HG02938 (cell line): Measurements from ENCODE around the gene GPHA2.
A peak's percentile ranks its signal among the peaks of the same experiment; 100 is the strongest.

Source experiments
- ATAC-seq: cut with Tn5 transposase; IDR thresholded peaks from one replicate; pipeline ENCODE4 v1.9.1; 2021; ENCODE audit warnings: mild to moderate bottlenecking, moderate library complexity; ENCODE audit not compliant: unreplicated experiment

Gene GPHA2

GRCh38 chr11:64931290-64931689, 4.4 kb downstream of the GPHA2 start:
- ATAC-seq = no peak

- no peak for ATAC-seq
Observed at GRCh38 chr11:64930340-64930739, 5.4 kb downstream of the GPHA2 start.

DNA sequence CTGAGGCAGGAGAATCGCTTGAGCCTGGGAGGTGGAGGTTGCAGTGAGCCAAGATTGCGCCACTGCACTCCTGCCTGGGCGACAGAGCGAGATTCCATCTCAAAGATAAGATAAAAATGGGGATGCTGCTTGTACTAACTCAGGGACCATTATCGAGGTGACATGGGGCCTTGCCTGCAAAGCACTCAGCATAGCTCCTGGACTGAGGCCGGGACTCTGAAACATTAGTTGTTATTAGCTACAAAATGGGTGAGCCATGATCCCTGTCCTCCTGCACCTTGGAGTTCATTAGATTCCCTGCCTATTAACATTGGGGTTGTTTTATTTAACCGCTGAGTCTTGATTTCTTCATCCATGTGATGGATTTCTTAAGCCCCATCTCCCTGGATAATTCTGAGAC, 6.1 kb downstream of the GPHA2 start:
- no peak for ATAC-seq

- no peak for ATAC-seq
Observed at GRCh38 chr11:64928957-64929356, 6.7 kb downstream of the GPHA2 start.

DNA sequence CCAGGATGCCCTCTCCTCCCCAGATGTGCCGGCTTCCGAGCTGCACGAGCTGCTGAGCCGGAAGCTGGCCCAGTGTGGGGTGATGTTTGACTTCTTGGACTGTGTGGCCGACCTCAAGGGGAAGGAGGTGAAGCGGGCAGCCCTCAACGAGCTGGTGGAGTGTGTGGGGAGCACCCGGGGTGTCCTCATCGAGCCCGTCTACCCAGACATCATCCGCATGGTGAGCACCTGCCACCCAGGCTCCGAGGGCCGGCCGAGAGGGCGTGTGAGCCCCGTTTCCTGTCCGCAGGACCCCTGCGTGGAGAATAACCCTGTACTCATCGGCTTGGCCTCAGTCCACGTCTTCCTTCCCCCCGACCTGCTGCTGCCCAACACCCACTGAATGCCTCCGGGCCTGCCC, 9.0 kb downstream of the GPHA2 start:
- ATAC-seq = no peak

DNA sequence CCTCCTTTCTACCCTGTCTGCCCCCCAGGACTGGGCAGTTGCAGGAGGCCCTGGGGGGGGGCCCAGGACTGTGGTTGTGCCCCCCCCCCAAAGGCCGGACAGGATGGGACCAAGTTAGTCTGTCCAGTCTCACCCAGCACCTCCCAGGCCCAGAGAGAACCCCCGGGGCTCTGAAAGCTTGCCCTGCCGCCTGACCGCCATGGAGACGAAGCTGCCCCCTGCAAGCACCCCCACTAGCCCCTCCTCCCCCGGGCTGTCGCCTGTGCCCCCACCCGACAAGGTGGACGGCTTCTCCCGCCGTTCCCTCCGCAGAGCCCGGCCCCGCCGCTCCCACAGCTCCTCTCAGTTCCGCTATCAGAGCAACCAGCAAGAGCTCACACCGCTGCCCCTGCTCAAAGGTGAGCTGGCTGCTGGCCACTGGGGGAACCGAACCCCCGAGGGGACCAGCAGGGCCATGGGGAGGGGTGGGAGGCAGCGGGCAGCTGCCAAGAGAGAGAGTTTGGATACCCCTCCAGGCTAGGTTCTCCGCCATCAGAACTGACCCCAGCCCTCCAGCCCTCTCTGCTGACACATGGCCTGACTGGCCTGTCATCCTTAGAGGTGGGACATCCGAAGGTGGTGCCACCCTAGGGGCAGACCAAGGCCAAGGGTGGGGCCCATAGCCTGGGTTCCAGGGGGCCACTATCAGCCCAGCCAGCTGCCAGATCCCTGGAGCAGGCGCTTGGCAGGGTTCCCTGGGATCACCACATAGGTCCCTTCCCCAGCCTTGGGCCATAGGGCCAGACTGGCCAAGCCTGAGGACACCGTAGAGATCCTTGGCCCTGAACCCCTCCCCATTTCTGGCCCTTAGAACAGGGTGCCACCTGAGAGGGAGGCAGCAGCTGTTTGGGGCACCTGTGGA, 9.9 kb downstream of the GPHA2 start:
- no peak for ATAC-seq

GRCh38 chr11:64924910-64925284, 10.8 kb downstream of the GPHA2 start:
- ATAC-seq = no peak

DNA sequence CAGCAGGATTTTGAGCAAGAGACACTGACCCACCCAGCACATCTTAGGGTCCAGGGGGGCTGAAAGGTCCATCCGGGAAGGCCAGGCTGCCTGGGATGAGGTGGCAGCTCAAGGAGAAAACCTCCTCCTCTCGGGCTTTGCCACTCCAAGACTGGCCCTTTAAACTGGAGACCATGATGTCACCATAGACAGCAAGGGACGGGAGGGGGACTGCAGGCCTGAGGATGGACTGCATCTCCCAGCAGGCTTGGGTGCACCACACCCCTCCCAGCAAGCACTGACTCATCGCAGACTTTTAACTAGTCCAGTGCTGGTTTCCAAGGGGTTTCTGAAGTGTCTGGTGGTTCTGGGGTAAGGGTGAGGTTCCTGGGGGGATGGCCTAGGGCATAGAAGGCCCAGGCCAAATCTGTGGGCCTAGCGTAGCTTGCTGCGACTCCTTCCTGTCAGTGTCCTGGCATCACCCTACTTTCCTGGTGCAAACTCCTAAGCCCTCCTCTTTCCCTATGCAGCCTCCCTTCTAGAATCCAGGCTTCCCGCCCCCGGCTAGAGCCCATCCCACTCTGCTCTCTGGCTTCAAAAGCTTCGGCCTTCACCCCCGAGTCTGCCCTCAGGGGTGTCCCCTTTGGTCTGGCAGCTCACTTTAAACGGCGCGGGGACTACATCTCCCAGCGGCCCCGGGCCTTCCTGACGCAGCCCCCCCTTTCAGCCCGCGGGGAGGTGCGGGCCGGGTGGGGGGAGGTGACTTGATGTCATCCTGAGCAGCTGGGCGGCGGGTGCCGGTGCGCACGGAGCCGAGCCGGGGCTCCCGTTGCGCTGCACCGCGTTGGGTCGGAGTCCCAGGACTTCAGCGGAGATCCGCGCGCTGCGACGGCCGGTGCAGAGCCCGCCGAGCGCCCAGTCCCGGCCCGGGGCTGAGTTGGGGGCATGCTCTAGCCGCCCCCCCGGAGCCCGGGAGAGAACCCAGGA, 11.5 kb downstream of the GPHA2 start, which contains the start of gene PPP2R5B:
TSS of gene PPP2R5B (plus strand) at position 746 of the 966 bp plus-strand sequence. CDS start 1,046 bp downstream, outside the sequence.
- ATAC-seq = peak; percentile 88

- ATAC-seq = no peak
Observed at GRCh38 chr11:64923151-64923661, 12.5 kb downstream of the GPHA2 start.

GRCh38 chr11:64921384-64921783, 14.3 kb downstream of the GPHA2 start:
- no peak for ATAC-seq

DNA sequence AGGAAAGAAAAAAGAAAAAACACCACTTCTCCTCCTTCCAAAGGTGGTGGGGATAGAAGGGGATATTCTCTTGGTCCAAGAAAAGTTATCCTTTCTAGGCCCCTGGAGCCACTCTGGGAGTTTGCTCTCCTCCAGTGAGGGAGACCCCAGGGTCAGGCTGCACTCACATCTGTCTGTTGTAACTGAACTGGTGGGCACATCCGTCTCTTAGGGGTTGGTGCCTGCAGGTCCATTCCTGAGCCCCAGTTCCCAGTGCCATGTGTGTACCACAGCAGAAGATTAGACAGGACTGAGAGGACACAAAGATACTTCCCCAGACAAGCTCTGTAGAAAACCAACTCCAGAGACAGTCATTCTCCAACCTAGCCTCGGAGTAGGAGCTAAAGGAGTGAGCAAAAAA, 15.6 kb downstream of the GPHA2 start:
- no peak for ATAC-seq

DNA sequence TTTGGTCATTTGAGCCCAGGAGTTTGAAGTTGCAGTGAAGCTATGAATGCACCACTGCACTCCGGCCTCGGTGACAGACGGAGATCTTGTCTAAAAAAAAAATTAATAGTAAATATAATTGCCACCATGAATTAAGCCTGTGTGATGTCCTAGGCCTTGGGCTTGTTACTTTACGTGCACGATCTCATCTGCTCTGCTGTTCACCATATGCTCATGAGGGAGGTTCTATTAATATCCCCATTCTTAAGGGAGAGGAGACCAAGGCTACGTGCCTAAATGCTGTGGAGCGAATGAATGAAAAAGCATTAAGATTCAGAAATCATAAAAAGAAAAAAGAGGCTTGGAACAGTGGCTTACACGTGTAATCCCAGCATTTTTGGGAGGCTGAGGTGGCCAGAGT, 16.1 kb downstream of the GPHA2 start:
- ATAC-seq = no peak

DNA sequence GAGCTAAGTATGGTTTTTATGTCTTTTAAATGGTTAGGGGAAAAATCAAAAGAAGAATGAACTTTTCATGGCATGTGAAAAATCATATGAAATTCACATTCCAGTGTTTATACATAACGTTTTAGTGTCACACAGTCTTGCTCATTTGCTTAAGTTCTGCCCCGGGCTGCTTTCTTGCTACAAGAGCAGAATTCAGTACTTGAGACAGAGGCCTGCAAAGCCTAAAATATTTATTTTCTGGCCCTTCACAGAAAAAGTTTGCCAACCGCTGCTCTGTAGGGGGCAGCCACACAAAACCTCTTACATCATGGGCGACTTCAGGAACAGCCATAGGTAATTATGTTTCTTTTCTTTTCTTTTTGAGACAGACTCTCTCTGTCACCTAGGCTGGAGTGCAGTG, 17.7 kb downstream of the GPHA2 start:
- ATAC-seq = no peak

DNA sequence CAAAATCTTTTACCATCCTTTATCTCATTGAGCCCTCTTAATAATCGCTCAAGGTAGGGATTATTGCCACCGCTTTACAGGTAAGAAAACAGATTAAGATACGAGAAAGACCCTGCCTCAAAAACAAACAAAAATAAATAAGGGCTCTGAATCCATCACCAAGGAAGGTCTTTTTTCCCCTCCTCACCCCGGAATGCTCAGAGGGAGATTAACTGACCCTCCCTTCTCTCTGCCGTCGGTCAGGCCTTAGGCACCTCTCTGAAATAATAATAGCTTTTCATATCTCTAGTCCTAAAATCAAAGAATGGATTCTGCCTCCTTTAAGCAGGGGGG, 18.1 kb downstream of the GPHA2 start:
- ATAC-seq = no peak

- ATAC-seq = peak; percentile 94
Observed at GRCh38 chr11:64916775-64917662, 18.7 kb downstream of the GPHA2 start, which contains the start of gene ATG2A. ATG2A (minus strand) TSS chr11:64917209; CDS start chr11:64917135, 74 bp downstream.

DNA sequence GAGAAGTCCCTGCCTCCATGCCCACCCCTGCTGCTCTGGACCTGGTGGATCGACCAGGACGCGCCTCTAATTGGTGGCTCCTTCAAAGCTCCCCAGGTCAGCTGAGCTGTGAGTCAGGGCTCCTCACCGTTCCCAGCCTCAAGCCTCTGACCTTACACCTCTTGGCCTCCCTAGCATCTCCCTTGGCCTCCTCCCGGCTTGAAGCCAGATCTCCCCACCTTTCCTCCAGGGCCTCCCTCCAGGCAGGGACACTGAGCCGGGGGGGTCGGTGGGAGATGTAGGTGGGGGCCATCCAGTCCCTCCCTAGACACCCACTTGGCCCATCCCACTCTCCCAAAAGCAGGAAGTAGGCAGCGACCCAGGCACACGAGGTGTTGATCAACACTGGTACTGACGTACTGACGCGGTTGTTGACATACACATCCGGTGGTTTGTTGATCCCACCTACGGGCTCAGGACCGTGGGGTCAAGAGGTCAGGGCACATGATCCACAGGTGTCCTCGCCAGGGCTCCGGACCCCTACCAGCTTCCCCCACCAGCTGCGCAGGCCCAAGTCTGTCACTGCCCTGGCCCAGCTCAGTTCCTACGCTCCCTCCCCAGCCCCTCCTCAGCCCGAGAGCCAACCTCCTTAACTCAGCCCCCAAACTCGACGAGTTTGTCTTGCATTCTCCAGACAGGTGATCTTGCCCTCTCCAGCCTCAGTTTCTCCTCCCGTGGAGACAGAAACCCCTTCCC, 19.5 kb downstream of the GPHA2 start:
- ATAC-seq = no peak

GRCh38 chr11:64915376-64915887, 20.3 kb downstream of the GPHA2 start:
- no peak for ATAC-seq

DNA sequence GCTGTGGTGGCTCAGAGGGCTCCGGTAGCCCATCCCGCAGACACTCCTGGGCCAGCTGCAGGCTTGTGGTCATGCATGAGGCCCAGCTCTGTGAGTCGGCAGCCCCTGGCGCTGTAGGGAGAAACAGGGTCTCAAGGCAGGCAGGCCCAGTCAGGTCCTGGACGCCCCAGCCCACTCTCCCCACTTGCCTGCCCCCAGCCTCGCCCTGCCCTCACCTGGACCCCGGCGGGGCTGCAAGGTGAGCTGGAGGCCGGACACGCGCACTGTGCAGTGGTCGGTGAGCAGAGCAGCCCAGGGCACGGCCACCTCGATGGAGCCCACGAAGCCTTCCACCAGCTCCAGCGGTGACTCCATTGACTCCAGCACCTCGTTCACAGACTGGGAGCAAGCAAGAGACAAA, 21.6 kb downstream of the GPHA2 start:
- no peak for ATAC-seq

- ATAC-seq = no peak
Observed at GRCh38 chr11:64913171-64913727, 22.4 kb downstream of the GPHA2 start.
